Parathyroid adenoma (tissue), 2 donors: ENCODE results near the gene STARD8.
"Not testable (repeated sequence)": the region's sequence is repeated elsewhere in the genome, so short reads cannot be mapped to it uniquely, and the experiment has no call there.

Experiments
- H2AFZ ChIP-seq: fragments of 300-600 bp; sonication (generic); one replicate; pipeline ENCODE4 v1.7.0; 2017; ENCODE audit warnings: antibody characterized with exemption, mild to moderate bottlenecking
- H3K27ac ChIP-seq: fragments of 300-600 bp; sonication (generic); one replicate; pipeline ENCODE4 v1.7.0; 2017
- H3K27me3 ChIP-seq: fragments of 300-600 bp; sonication (generic); one replicate; pipeline ENCODE4 v1.7.0; 2017; ENCODE audit warnings: low read length; ENCODE audit not compliant: control insufficient read depth, insufficient read depth
- H3K36me3 ChIP-seq: fragments of 300-600 bp; sonication (generic); one replicate; pipeline ENCODE4 v1.7.0; 2017; ENCODE audit warnings: low read length; ENCODE audit not compliant: control insufficient read depth, insufficient read depth
- H3K4me1 ChIP-seq: fragments of 300-600 bp; sonication (generic); one replicate; pipeline ENCODE4 v1.7.0; 2017; ENCODE audit warnings: control low read depth
- H3K4me2 ChIP-seq: fragments of 300-600 bp; sonication (generic); one replicate; pipeline ENCODE4 v1.7.0; 2017; ENCODE audit warnings: low read length
- H3K4me3 ChIP-seq: fragments of 300-600 bp; sonication (generic); one replicate; pipeline ENCODE4 v1.7.0; 2017; ENCODE audit warnings: low read depth, low read length
- H3K79me2 ChIP-seq: fragments of 300-600 bp; sonication (generic); one replicate; pipeline ENCODE4 v1.7.0; 2017; ENCODE audit warnings: control low read depth
- H3K9ac ChIP-seq: fragments of 300-600 bp; sonication (generic); one replicate; pipeline ENCODE4 v1.7.0; 2017; ENCODE audit warnings: mild to moderate bottlenecking
- H3K9me3 ChIP-seq: fragments of 300-600 bp; sonication (generic); one replicate; pipeline ENCODE4 v1.7.0; 2017; ENCODE audit warnings: low read length; ENCODE audit not compliant: control insufficient read depth
- TF ChIP-seq, protein P1 (sequence below): fragments of 300-600 bp; sonication (generic); IDR thresholded peaks from one replicate; pipeline ENCODE4 v1.7.0; 2017; ENCODE audit warnings: antibody characterized with exemption, mild to moderate bottlenecking
- donor health status: primary hyperparathyroidism.

The STARD8 gene

DNA sequence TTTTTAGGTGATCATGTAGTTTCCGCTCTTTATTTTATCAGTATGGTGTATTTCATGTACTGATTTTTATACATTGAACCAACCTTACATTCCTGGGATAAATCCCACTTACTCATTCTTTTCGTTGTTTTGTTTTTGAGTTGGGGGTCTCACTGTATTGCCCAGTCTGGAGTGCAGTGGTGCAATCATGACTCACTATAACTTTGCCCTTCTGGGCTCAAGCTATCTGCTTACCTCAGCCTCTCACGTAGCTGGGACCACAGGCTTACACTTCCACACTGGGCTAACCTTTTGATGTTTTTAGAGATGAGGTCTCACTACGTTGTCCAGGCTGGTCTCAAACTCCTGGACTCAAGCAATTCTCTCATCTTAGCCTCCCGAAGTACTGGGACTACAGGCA lies 19.5 kb upstream of the STARD8 start:
- H3K4me1 ChIP-seq: no peaks in the 10 kb centered on the region
- no peak overlapping the region for H3K27ac ChIP-seq
- no peaks in the 10 kb centered on the region for H3K27me3 ChIP-seq
- no peak overlapping the region for H2AFZ ChIP-seq
- no peak overlapping the region for H3K4me3 ChIP-seq
- H3K4me2 ChIP-seq: no peak overlapping the region
- TF ChIP-seq, protein P1, sequence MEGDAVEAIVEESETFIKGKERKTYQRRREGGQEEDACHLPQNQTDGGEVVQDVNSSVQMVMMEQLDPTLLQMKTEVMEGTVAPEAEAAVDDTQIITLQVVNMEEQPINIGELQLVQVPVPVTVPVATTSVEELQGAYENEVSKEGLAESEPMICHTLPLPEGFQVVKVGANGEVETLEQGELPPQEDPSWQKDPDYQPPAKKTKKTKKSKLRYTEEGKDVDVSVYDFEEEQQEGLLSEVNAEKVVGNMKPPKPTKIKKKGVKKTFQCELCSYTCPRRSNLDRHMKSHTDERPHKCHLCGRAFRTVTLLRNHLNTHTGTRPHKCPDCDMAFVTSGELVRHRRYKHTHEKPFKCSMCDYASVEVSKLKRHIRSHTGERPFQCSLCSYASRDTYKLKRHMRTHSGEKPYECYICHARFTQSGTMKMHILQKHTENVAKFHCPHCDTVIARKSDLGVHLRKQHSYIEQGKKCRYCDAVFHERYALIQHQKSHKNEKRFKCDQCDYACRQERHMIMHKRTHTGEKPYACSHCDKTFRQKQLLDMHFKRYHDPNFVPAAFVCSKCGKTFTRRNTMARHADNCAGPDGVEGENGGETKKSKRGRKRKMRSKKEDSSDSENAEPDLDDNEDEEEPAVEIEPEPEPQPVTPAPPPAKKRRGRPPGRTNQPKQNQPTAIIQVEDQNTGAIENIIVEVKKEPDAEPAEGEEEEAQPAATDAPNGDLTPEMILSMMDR: no peak
- H3K9ac ChIP-seq: no peak overlapping the region
- no peaks in the 10 kb centered on the region for H3K79me2 ChIP-seq
- no peaks in the 10 kb centered on the region for H3K9me3 ChIP-seq
- H3K36me3 ChIP-seq: no peaks in the 10 kb centered on the region

DNA sequence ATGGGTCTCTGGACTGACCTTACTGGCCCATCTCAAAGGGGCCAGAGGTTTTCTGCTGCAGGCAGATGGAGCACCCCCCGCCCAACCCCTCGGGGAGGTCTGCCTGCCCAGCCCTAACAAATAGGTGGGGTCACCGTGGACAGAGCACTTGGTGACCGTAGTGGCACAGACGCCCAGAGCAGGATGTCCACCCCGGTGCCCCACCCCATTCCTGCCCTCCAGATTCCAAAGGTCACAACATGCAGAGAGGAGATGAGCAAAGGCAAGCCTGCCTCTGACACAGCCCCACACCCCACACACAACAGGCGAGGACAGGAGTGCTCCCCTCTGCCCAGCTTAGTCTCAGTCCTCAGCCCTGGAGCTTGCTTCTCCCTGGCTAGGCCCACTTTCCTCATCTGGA lies 17.5 kb upstream of the STARD8 start:
- not testable (repeated sequence) for H3K4me2 ChIP-seq, H3K9me3 ChIP-seq, H3K27me3 ChIP-seq, H3K9ac ChIP-seq, H3K4me3 ChIP-seq, H3K27ac ChIP-seq, H2AFZ ChIP-seq, H3K4me1 ChIP-seq, H3K79me2 ChIP-seq, H3K36me3 ChIP-seq

DNA sequence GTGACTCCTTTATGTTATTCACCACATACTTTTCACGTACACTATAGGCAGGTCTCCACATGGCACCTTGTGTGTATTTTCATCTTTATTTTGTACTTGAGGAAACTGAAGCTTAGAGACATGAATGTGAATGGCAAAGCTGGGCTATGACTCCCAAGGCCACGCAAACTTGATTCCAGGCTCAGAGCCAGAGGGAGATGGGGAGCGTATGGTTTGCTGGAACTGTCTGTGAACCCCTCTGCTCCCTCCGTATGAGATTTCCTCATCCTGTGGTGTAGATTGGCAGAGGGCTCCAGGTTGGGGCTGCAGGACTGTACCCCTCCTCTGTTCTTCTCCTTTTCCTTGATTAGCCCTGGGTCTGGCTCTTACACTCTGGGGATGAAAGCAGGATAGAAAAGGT lies 16.1 kb upstream of the STARD8 start:
- TF ChIP-seq, protein P1: no peak
- Histone ChIP-seq H3K4me2 (no peak overlapping the region), H3K27ac (no peak overlapping the region), H3K9ac (no peak overlapping the region), H3K79me2 (no peaks in the 10 kb centered on the region), H3K9me3 (no peaks in the 10 kb centered on the region), H3K4me3 (no peak overlapping the region), H2AFZ (no peak overlapping the region), H3K4me1 (no peaks in the 10 kb centered on the region), H3K36me3 (no peaks in the 10 kb centered on the region), H3K27me3 (no peaks in the 10 kb centered on the region)

DNA sequence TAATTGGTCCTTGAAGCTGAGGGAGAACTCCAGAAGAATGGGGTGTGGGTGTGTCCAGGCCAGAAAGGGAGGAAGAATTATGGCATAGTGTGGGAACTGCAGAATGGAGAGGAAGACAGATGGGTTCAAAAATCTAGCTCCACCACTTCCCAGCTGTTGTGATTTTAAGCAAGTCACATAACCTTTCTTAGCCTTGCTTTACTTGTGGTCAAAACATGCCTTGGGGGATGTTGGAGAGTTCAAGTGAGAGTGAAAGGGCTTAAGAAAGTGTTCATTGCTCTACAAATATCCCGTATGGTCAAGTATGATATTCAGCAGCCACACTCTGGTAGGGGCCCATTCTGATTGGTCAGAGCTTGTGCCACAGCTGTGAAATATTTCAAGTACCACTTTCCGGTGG lies 15.0 kb upstream of the STARD8 start:
- no peaks in the 10 kb centered on the region for H3K79me2 ChIP-seq
- no peak overlapping the region for H2AFZ ChIP-seq
- H3K4me3 ChIP-seq: no peak overlapping the region
- H3K4me1 ChIP-seq: no peaks in the 10 kb centered on the region
- H3K27ac ChIP-seq: no peak overlapping the region
- H3K4me2 ChIP-seq: no peak overlapping the region
- H3K9me3 ChIP-seq: no peaks in the 10 kb centered on the region
- H3K9ac ChIP-seq: no peak overlapping the region
- TF ChIP-seq, protein P1: no peak
- no peaks in the 10 kb centered on the region for H3K36me3 ChIP-seq
- no peaks in the 10 kb centered on the region for H3K27me3 ChIP-seq

DNA sequence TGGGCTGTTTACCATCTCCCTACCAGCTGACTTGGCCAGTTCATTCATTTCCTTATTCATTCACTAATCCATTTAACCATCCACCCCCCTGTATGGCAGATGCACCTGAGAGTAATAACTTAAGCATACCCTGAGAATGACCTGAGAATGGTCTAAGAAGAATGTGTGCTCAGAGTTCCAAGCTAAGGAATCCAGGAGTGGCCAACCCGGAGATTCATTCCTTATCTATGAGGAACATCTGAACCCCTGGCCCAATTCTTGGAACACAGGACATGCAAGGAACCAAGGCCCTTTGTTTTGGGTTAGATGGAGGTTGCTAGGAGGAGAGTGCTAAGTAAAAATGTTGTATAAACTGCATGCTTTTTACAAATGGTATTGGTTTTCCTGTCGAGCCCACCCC lies 13.5 kb upstream of the STARD8 start:
- Histone ChIP-seq H3K4me2 (no peak overlapping the region), H3K27ac (no peak overlapping the region), H3K9me3 (no peaks in the 10 kb centered on the region), H3K79me2 (no peaks in the 10 kb centered on the region), H3K9ac (no peak overlapping the region), H3K4me3 (no peak overlapping the region), H3K4me1 (no peaks in the 10 kb centered on the region), H3K36me3 (no peaks in the 10 kb centered on the region), H2AFZ (no peak overlapping the region), H3K27me3 (no peaks in the 10 kb centered on the region)
- TF ChIP-seq, protein P1: no peak
